ENCODE measurements around the gene LRCOL1. TPM values are rescaled to one million over a fixed set of nuclear protein-coding genes. Genes with fewer than 3 reads are reported as not detected.

The LRCOL1 gene
- total RNA-seq, 1 donor from 2014 or later: 1.8 TPM

DNA sequence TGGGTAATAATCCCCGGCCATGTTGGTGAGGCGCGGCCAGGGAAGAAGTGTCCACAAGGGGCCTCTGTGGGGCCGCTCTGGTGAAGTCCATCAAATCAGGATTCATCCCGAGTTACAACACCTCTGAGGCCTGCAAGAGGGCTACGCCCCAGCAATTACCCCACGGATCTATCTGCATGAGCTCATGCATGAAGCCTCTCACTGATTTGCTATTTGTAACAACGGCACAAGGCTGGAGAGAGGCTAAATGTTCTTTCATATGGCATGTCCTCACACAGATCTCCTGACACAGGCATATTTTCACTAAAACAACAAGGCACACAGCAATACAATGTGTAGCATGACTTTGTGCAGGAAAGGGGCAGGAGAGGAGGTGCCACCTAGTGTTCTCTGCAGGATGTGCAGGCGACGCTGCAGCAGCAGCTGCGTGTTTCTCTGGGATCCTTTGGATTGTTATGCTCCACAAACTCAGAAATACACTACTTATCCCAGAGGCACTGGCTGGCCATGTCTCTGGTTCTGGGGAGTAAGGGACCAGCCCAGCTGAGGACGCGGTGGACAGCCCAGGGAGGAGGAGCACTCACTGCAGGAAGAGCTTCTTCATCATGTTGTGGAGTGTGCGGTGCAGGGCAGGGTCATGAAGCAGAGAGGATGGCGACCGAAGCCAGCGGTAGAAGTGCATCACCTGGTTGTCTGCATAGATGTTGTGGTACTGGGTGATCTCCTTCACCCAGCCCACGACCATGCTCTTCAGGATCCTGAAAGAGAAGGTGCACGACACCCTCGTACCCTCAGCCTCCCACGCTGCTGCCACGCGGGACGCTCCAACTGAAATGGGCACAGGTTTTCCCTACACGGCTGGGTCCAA, 28.4 kb upstream of the LRCOL1 start:
- DNase-seq: no peak
- H3K27ac ChIP-seq: no peak overlapping the region
- TF ChIP-seq, protein P1, sequence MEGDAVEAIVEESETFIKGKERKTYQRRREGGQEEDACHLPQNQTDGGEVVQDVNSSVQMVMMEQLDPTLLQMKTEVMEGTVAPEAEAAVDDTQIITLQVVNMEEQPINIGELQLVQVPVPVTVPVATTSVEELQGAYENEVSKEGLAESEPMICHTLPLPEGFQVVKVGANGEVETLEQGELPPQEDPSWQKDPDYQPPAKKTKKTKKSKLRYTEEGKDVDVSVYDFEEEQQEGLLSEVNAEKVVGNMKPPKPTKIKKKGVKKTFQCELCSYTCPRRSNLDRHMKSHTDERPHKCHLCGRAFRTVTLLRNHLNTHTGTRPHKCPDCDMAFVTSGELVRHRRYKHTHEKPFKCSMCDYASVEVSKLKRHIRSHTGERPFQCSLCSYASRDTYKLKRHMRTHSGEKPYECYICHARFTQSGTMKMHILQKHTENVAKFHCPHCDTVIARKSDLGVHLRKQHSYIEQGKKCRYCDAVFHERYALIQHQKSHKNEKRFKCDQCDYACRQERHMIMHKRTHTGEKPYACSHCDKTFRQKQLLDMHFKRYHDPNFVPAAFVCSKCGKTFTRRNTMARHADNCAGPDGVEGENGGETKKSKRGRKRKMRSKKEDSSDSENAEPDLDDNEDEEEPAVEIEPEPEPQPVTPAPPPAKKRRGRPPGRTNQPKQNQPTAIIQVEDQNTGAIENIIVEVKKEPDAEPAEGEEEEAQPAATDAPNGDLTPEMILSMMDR (IDR thresholded peaks at IDR 0.05): peak; percentile 69
- no peaks in the 10 kb centered on the region for H3K4me1 ChIP-seq
- no peaks in the 10 kb centered on the region for H3K9me3 ChIP-seq
- intact Hi-C loops (cut with DNase I): no loop called here
- H3K27me3 ChIP-seq: no peaks in the 10 kb centered on the region
- no peak overlapping the region for H3K4me3 ChIP-seq
- ATAC-seq: peak; percentile 60
- H3K36me3 ChIP-seq: peaks cover 64% of the 10 kb centered on the region

DNA sequence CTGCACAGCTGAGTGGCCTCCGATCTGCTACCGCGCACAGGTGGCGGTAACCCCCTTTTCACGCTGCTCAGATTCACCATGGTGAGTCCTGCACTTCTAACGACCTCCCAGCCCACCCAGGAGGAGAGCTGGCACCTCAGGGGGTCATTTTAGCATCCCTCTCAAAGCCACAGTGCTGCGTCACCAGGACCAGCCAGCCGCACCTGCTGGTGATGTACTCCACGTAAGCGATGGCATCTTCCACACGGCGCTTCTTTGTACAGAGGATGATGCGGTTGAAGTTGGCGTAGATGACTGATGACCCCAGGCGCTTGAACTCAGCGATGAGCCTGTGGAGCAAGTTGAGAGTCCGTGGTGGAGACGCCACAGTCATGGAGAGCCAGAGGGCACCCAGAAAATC, 27.4 kb upstream of the LRCOL1 start:
- Histone ChIP-seq H3K36me3 (peaks cover 60% of the 10 kb centered on the region), H3K9me3 (no peaks in the 10 kb centered on the region), H3K4me1 (no peaks in the 10 kb centered on the region), H3K27me3 (no peaks in the 10 kb centered on the region), H3K4me3 (no peak overlapping the region), H3K27ac (no peak overlapping the region)
- DNase-seq: no peak
- TF ChIP-seq, protein P1 (IDR thresholded peaks at IDR 0.05): no peak
- ATAC-seq: no peak
- intact Hi-C loops (cut with DNase I): no loop called here

DNA sequence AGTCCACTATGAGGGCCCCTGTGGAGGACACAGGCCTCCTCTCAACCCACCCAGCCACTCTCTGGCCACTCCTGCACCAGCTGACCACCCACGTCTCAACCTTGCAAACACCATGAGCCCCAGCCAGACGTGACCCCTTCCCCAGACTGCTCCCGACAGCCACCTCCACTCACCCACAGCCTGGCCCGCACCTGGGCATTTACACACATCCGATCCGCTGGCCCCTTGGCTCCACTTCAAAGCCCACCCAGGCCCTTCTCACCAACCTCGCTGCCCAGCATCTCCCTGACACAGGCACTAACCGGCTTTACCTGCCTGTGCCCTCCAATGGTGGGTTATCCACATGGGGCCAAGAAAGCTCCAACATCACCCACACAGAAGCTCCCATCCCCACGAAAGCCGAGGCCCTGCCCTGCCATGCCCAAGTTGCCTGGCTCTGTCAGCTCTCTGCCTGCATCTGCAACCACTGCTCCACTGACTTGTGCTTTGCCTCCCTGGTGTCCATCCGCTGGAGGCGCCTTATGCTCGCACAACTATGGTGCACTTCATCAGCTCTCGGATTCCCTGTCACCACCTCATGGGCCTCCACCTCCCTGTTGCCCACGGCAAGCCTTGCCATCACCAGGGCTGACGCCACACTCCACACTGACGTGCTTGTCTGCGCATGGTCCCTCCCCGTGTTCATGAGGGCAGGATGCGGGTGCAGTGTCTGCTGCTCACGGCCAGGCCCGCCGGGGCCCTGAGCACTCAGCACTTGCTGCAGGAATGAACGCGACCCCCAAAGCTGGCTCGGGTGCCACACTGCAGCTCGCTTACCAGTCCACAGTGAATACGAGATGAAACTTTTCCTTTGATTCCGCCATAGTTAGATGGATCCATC, 24.9 kb upstream of the LRCOL1 start:
- no peak for ATAC-seq
- H3K27ac ChIP-seq: no peak overlapping the region
- H3K9me3 ChIP-seq: no peaks in the 10 kb centered on the region
- TF ChIP-seq, protein P1 (IDR thresholded peaks at IDR 0.05): no peak
- no peak for DNase-seq
- H3K4me1 ChIP-seq: no peaks in the 10 kb centered on the region
- no peak overlapping the region for H3K4me3 ChIP-seq
- peaks cover 57% of the 10 kb centered on the region for H3K36me3 ChIP-seq
- H3K27me3 ChIP-seq: no peaks in the 10 kb centered on the region
- intact Hi-C loops (cut with DNase I): no loop called here

DNA sequence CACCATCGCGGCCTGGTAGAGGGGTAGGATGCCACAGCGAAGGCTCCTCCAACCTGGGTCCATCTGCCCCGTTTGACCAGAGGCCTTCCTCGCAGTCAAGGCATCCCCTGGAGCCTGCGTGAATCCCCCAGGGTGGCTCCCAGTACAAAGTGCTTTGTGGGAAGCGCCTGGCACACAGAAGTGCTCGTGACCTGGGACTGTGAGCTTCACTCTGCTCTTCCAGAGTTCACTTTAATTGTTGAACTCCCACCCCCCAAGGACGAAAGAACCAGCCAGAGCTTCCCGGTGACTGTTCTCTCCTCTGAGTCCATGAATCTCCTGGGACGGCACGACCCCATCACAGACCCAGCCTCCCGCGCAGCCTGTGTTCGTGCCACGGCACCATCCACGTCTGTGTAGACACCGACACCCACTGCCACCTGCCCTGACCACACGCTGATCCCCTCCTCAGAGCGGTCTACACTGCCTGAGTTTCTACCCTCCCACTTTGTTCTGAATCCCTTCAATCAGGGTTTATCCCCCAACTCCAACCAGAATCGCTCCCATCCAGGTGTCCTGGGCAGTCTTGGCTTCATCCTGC, 24.1 kb upstream of the LRCOL1 start:
- Histone ChIP-seq H3K4me1 (no peaks in the 10 kb centered on the region), H3K36me3 (peaks cover 60% of the 10 kb centered on the region), H3K27me3 (no peaks in the 10 kb centered on the region), H3K9me3 (no peaks in the 10 kb centered on the region), H3K27ac (no peak overlapping the region), H3K4me3 (no peak overlapping the region)
- intact Hi-C loops (cut with DNase I): no loop called here
- DNase-seq (no peak), ATAC-seq (no peak)
- TF ChIP-seq, protein P1 (IDR thresholded peaks at IDR 0.05): no peak

DNA sequence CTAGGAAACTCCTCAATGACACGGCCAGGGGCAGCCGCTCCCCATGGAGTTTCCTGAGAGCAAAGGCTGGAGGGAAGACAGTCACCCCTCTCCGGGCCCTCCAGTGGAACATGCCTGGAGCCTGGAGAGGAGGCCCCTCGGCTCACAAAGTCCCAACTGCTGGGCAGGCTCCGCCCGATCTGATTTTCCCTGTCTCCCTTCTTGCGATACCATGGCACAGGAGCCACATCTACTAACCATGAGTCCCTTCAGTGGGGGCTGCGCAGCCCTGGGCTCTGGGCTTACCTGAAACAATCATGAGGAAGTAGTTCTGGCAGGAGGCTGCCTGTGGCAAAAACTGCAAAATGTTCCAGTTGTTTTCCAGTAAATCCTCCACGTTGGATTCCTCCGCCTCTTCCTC, 23.5 kb upstream of the LRCOL1 start:
- H3K27ac ChIP-seq: no peak overlapping the region
- no peak overlapping the region for H3K4me3 ChIP-seq
- H3K4me1 ChIP-seq: no peaks in the 10 kb centered on the region
- DNase-seq (no peak), ATAC-seq (no peak)
- intact Hi-C loops (cut with DNase I): no loop called here
- TF ChIP-seq, protein P1 (IDR thresholded peaks at IDR 0.05): no peak
- H3K27me3 ChIP-seq: no peaks in the 10 kb centered on the region
- no peaks in the 10 kb centered on the region for H3K9me3 ChIP-seq
- peaks cover 66% of the 10 kb centered on the region for H3K36me3 ChIP-seq

All from upper lobe of right lung (tissue), 1 donor.